Left ventricle myocardium superior (tissue), 1 donor: ENCODE results near the gene RMI2. TPM values are rescaled to one million over a fixed set of nuclear protein-coding genes. Genes with fewer than 3 reads are reported as not detected.

Source experiments
- ATAC-seq: fragments of 200-7000 bp; cut with Tn5 transposase; one replicate; pipeline ENCODE4 v1.9.1; 2020; ENCODE audit warnings: mild to moderate bottlenecking, moderate library complexity
- DNase-seq: peaks from one replicate; pipeline ENCODE4 v3.0.0-alpha.2; 2020
- intact Hi-C: fragments of 100-400 bp; cut with micrococcal nuclease; formaldehyde crosslinking; loops from one replicate; pipeline ENCODE4 v1.11.0; 2022
- total RNA-seq: library from RNA; stranded (reverse); fragmentation: NEBNext Ultra II Directional; extraction: Animal tissue kit (Norgen Biotek cat#: 25700); gene quantifications from one replicate; pipeline ENCODE4 v1.2.1, GENCODE V29; 2021
- donor health status: DM: no; HTN: yes; CAD: no; lungs with severe emphysema.

The RMI2 gene
- total RNA-seq, 1 donor from 2014 or later = 0.45 TPM

- ATAC-seq (no peak), DNase-seq (no peak)
- intact Hi-C loops = no loop called here
Measured at GRCh38 chr16:11326084-11326736, 19.0 kb upstream of the RMI2 start.

DNA sequence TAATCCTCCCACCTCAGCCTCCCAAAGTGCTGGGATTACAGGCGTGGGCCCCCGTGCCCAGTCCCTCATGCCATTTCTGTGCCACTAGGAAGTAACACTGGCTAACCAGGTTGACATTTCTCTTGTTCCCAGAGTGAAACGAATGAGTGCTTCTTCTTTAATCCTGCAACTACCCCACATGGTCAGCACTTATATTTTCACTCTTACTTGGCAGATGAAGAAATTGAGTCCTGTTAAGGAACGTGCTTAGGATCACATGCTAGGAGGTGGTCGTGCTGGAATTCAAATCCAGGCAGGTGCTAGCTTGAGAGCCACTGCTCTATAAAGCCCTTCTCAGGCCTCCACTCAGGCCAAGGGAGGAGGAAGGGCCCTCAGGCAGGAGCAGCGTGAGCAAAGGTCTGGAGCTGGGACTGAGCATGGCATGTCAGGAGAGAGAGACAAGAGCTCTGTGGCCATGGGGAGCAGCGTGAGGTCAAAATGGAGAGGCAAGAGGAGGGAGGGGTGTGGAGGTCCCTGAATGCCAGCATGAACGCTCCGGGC lies 18.5 kb upstream of the RMI2 start:
- intact Hi-C loops = no loop called here
- DNase-seq = no peak
- ATAC-seq = no peak

DNA sequence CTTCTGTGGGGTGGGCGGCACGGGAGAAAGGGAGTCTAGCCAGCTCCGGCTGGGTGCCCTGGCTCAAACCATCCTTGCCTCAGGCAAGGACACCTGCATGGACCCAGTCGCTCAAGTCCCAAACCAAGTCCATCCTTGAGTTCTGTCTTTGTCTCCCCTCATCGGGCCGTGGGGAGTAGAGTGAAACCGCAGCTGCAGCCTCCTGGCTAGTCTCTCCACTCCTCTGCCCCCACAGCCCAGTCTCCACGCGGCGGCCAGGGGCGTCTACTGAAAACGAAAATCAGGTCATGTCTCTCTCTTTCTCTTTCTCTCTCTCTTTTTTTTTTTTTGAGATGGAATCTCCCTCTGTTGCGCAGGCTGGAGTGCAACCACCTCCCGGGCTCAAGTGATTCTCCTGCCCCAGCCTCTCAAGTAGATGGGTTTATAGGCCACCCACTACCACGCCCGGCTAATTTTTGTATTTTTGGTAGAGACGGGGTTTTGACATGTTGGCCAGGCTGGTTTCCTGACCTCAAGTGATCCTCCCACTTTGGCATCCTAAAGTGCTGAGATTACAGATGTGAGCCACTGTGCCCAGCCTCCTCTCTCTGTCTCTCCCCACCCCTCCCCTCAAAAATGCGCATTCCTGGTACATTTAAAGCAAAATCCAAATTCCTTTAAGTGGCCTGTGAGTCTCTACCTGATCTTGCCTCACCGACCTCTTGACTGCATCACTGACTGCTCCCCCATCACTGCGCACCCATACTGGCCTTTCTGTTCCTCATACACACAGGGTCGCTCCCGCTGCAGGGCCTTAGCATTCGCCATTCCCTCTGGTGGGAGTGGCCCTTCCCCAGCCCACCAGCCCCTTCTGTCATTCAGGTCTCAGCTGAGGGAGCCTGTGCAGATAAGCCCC lies 17.7 kb upstream of the RMI2 start:
- DNase-seq = peak; percentile 60
- intact Hi-C loops = no loop called here
- ATAC-seq = peak; percentile 58

- intact Hi-C loops = no loop called here
- DNase-seq = peak; percentile 75
Measured at GRCh38 chr16:11328172-11329070, 16.8 kb upstream of the RMI2 start.

DNA sequence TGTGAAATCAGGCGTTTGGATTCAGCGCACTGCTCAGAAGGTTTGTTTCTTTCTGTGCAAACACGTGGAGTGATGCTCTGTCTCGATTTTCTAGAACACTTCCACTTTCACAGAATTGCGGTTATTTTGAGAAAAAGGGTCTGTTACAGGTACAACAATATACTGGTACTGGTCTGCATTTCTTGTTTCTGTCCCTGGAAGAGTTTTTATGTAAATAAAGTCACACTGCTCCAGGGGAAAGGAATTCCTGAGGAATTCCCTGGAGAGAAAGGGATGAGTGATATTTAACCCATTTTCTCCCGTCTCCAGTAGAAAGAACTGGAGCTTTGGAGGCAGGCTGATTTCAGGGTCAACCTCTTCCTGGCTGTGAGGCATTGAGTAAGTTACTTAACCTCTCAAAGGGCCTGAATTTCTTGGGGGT lies 16.2 kb upstream of the RMI2 start:
- DNase-seq = no peak
- no peak for ATAC-seq
- intact Hi-C loops = no loop called here

More at GRCh38 chr16:11328172-11329070, 16.8 kb upstream of the RMI2 start:
- ATAC-seq = peak; percentile 92

GRCh38 chr16:11329891-11330290 lies 15.4 kb upstream of the RMI2 start:
- ATAC-seq = peak; percentile 31

GRCh38 chr16:11330526-11331237 lies 14.6 kb upstream of the RMI2 start:
- no peak for ATAC-seq
- intact Hi-C loops = no loop called here
- no peak for DNase-seq

More at GRCh38 chr16:11329891-11330290, 15.4 kb upstream of the RMI2 start:
- no peak for DNase-seq
- intact Hi-C loops = no loop called here

- ATAC-seq (no peak), DNase-seq (no peak)
- intact Hi-C loops = no loop called here
Measured at GRCh38 chr16:11331967-11332366, 13.3 kb upstream of the RMI2 start.

- ATAC-seq (no peak), DNase-seq (no peak)
- intact Hi-C loops = no loop called here
Measured at GRCh38 chr16:11333010-11333409, 12.2 kb upstream of the RMI2 start.

- no peak for ATAC-seq
- DNase-seq = no peak
- intact Hi-C loops = no loop called here
Measured at GRCh38 chr16:11333702-11334101, 11.6 kb upstream of the RMI2 start.

DNA sequence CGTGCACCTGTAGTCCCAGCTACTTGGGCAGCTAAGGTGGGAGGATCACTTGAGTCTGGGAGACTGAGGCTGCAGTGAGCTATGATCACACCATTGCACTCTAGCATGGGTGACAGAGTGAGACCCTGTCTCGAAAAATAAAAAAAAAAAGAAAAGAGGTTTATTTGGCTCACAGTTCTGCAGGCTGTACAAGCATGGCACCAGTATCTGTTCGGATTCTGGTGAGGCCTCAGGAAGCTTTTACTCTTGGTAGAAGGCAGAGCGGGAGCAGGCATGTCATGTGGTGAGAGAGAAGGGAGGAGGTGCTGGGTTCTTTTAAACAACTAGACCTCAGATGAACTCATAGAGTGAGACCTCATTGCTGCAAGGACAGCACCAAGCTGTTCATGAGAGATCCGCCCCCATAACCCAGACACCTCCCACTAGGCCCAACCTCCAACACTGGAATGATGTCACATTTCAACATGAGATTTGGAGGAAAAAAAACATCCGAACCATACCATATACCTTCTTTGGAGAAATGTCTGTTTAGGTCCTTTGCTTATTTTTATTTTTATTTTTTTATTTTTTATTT lies 10.3 kb upstream of the RMI2 start:
- ATAC-seq (no peak), DNase-seq (no peak)
- intact Hi-C loops = no loop called here

GRCh38 chr16:11339075-11339474 lies 6.2 kb upstream of the RMI2 start:
- DNase-seq (no peak), ATAC-seq (no peak)
- intact Hi-C loops = no loop called here

- no peak for ATAC-seq
- DNase-seq = no peak
- intact Hi-C loops = no loop called here
Measured at GRCh38 chr16:11340710-11341109, 4.5 kb upstream of the RMI2 start.

GRCh38 chr16:11341371-11341770 lies 3.9 kb upstream of the RMI2 start:
- DNase-seq = no peak
- intact Hi-C loops = no loop called here
- no peak for ATAC-seq

DNA sequence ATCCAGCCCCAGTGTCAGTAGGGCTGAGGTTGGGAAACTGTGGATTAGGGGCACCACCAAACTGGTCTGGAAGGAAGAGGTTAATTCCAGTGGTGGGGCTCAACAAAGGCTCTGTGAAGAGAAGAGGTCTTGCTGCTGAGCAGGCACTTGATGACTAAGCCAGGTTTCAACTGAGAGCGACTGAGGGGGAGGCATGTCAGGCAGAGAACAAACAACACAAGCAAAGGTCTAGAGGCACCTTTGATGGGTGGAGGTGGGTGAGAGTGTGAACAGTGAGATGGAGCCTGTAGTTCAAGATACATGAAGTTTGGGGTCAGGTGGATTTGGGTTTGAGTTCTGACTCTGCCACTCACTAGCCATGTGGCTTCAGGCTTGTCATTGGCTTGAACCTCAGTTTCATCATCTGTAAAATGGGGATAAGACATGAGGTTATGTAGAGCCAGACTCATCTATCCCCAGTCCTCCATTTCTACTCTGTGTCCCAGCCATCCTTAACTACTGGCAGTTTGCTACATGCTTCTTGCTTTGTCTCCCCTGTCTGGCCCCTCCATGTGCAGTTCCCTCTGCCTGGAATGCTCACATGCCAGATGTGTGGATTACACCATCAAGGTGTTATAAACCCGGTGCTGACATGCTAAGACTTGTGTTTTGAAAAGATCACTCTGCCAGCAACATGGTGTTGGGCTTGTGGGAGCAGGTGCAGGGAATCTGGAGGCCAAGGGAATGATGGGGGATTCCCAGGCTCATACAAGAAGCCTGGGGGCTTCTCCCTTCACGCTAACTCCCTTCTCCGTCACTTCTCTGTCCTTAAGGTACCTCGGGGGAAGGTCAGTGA lies 3.0 kb upstream of the RMI2 start:
- ATAC-seq (no peak), DNase-seq (no peak)
- intact Hi-C loops = no loop called here

- intact Hi-C loops = no loop called here
Measured at GRCh38 chr16:11346700-11347319, 1.6 kb downstream of the RMI2 start.

GRCh38 chr16:11347831-11348230 lies 2.6 kb downstream of the RMI2 start:
- no peak for ATAC-seq
- intact Hi-C loops = no loop called here
- DNase-seq = no peak

More at GRCh38 chr16:11346700-11347319, 1.6 kb downstream of the RMI2 start:
- no peak for ATAC-seq
- DNase-seq = no peak
